Type B pancreatic cell (in vitro differentiated cells): Measurements from ENCODE around the gene PLXNA2. TPM values are rescaled to one million over a fixed set of nuclear protein-coding genes. Genes with fewer than 3 reads are reported as not detected.

Source experiments
- DNase-seq: peaks from one replicate; pipeline ENCODE4 v3.0.0; 2021; ENCODE audit warnings: mixed read lengths; ENCODE audit not compliant: unreplicated experiment; ENCODE audit errors: extremely low spot score
- H3K27ac Mint-ChIP-seq: 2 replicates; pipeline ENCODE4 v1.8.0; 2021; ENCODE audit warnings: mild to moderate bottlenecking, mixed read lengths
- H3K27me3 Mint-ChIP-seq: 2 replicates; pipeline ENCODE4 v1.8.0; 2021; ENCODE audit warnings: mixed read lengths
- H3K36me3 Mint-ChIP-seq: 2 replicates; pipeline ENCODE4 v1.8.0; 2021; ENCODE audit warnings: mixed read lengths
- H3K4me1 Mint-ChIP-seq: one replicate; pipeline ENCODE4 v1.8.0; 2021; ENCODE audit warnings: mixed read lengths; ENCODE audit not compliant: unreplicated experiment
- H3K4me3 Mint-ChIP-seq: 2 replicates; pipeline ENCODE4 v1.8.0; 2021; ENCODE audit warnings: mild to moderate bottlenecking, mixed read lengths
- H3K9me3 Mint-ChIP-seq: 2 replicates; pipeline ENCODE4 v1.8.0; 2021; ENCODE audit warnings: mixed read lengths
- total RNA-seq: library from RNA; stranded (reverse); gene quantifications from 2 replicates; pipeline ENCODE4 v1.2.1, GENCODE V29; 2021; ENCODE audit warnings: low replicate concordance
- TF ChIP-seq, protein P1 (sequence below): fragments of 200-600 bp; sonication (generic); conservative IDR thresholded peaks from 2 replicates; pipeline ENCODE4 v1.5.0; 2021; ENCODE audit warnings: antibody characterized with exemption, mild to moderate bottlenecking

Gene PLXNA2
- total RNA-seq, 1 donor from 2014 or later = 80.1 TPM

DNA sequence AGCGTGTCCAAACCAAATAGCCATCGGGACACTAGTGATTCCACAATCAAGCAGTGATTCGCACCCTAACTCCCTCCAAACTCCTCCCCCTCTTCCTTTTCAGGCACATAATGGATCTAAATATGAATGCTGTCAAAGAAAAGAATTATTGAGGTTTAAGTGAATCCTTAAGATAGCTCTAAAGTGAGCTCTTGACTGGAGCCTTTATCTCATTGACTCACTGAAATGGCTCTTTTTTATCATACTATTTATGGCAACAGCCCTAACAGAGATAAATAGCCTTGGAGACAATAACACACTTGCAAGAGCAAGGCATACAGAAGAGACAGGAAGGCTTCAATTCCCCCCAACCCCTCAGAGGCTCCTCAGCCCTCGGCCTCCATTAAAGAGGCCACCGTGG lies 143.3 kb downstream of the PLXNA2 start:
- Mint-ChIP-seq H3K27ac (peak overlapping the region; percentile 54), H3K4me1 (peaks cover 48% of the 10 kb centered on the region), H3K27me3 (no peaks in the 10 kb centered on the region), H3K4me3 (no peak overlapping the region), H3K36me3 (peaks cover 14% of the 10 kb centered on the region), H3K9me3 (no peaks in the 10 kb centered on the region)
- no peak for DNase-seq
- TF ChIP-seq, protein P1, sequence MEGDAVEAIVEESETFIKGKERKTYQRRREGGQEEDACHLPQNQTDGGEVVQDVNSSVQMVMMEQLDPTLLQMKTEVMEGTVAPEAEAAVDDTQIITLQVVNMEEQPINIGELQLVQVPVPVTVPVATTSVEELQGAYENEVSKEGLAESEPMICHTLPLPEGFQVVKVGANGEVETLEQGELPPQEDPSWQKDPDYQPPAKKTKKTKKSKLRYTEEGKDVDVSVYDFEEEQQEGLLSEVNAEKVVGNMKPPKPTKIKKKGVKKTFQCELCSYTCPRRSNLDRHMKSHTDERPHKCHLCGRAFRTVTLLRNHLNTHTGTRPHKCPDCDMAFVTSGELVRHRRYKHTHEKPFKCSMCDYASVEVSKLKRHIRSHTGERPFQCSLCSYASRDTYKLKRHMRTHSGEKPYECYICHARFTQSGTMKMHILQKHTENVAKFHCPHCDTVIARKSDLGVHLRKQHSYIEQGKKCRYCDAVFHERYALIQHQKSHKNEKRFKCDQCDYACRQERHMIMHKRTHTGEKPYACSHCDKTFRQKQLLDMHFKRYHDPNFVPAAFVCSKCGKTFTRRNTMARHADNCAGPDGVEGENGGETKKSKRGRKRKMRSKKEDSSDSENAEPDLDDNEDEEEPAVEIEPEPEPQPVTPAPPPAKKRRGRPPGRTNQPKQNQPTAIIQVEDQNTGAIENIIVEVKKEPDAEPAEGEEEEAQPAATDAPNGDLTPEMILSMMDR = no peak

DNA sequence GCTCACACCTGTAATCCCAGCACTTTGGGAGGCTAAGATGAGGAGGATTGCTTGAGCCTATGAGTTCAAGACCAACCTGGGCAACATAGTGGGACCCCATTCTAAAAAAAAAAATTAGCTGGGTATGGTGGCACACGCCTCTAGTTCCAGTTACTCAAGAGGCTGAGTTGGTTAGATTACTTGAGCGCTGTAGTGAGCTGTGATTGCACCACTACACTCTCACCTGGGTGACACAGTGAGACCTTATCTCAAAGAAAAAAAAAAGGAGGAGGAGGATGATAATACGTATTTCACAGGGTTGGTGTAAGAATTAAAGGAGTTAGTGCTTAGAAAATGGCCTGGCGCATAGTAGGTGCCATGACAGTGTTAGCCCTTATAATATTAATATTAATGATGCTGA lies 144.1 kb downstream of the PLXNA2 start:
- no peaks in the 10 kb centered on the region for H3K9me3 Mint-ChIP-seq
- H3K36me3 Mint-ChIP-seq = peaks cover 22% of the 10 kb centered on the region
- no peak overlapping the region for H3K4me3 Mint-ChIP-seq
- peaks cover 40% of the 10 kb centered on the region for H3K4me1 Mint-ChIP-seq
- no peaks in the 10 kb centered on the region for H3K27me3 Mint-ChIP-seq
- TF ChIP-seq, protein P1 = no peak
- no peak overlapping the region for H3K27ac Mint-ChIP-seq
- no peak for DNase-seq

DNA sequence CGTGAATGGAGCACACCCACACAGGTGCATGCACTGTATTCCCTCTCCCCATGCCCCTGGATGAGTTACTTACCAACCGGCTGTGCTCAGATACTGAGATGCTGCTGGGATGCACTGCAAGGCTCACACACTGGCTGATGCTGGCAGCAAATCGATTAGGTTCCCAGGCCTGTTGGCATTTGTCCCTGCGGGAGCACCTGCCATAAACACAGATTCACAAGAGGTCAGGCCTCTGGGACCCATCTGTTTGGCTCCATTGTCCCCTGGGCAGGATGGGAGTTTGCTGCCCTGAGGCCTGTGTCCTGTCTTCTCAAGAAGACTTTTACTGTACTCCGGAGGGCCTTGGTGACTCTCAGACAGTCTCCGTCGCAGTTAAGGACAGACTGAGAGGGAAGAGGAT lies 145.4 kb downstream of the PLXNA2 start:
- TF ChIP-seq, protein P1 = no peak
- Mint-ChIP-seq H3K9me3 (no peaks in the 10 kb centered on the region), H3K27me3 (no peaks in the 10 kb centered on the region), H3K4me3 (no peak overlapping the region), H3K4me1 (peaks cover 27% of the 10 kb centered on the region), H3K36me3 (peaks cover 20% of the 10 kb centered on the region), H3K27ac (no peak overlapping the region)
- DNase-seq = no peak

DNA sequence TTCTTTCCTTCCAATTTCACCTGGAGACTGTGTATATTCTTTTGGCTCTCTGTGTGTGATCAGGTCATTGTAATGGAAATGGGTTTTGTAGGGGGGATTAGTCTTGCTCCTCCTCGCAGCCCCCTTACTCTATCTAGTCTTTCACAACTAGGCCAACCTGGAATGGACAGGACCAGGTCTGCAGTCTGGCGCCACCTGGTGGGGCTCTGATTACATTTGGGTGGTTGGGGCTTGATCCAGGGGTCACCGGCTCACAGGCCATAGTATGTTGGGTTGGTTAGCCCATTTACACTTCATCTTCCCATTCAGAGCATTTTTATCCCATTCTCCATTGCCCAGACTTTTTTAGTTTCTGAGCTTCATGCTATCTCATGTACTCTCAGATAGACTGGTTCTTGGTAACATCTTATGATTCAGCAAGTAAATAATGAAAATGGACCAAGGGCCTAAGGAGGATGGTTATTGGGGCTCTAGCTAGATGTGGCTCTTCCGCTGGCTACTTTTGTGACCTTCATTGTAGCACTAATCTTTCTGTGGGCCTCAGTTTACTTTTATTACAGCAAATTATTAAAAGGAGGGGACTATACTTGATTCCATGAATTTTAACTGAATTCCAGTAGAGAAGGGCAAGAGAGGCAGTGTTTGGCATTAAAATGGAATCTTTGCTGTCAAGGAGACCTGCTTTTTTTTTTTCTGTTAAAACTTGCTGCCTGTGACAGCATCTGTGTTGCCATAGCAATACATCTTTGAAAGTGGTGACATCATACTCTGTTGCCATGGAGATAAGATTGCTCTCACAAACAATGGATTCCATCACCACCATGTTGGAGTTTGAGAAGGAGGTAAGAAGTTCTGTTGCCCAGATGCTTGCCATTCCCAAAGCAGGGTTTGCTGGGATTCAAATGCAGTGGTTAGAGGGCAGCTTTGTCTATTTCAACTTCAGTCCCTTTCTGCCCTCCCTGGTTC lies 150.1 kb downstream of the PLXNA2 start:
- H3K4me1 Mint-ChIP-seq = peaks cover 20% of the 10 kb centered on the region
- no peak for DNase-seq

DNA sequence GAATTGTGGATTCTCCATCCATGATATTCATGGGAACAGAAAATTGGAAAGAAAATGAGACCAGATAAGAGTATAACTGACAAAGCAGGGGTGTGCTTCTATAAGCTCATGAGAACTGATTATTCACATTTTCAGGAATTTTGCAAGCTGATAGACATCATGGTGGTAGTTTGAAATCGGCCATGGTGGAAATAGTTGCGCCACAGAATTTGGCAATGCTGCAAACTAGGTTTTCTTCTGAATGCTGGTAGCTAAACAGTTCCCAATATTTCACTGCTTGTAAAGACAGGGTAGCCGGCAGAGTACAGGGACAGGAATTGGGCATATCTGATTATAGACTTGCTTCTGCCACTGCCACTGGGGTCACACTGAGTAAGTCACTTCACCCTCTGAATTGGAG lies 151.1 kb downstream of the PLXNA2 start:
- Mint-ChIP-seq H3K27ac (no peak overlapping the region), H3K4me3 (no peak overlapping the region), H3K4me1 (peaks cover 22% of the 10 kb centered on the region), H3K36me3 (peaks cover 45% of the 10 kb centered on the region), H3K27me3 (no peaks in the 10 kb centered on the region), H3K9me3 (no peaks in the 10 kb centered on the region)
- TF ChIP-seq, protein P1 = no peak
- no peak for DNase-seq

More for the DNA sequence above, 150.1 kb downstream of the PLXNA2 start:
- Mint-ChIP-seq H3K27ac (peak overlapping the region; percentile 33), H3K4me3 (no peak overlapping the region), H3K9me3 (no peaks in the 10 kb centered on the region), H3K36me3 (peaks cover 44% of the 10 kb centered on the region), H3K27me3 (no peaks in the 10 kb centered on the region)
- TF ChIP-seq, protein P1 = peak; percentile 82
